ENCODE data around the gene PKP1. TPM values are rescaled to one million over a fixed set of nuclear protein-coding genes. Genes with fewer than 3 reads are reported as not detected.
A peak's percentile ranks its signal among the peaks of the same experiment; 100 is the strongest.

The PKP1 gene
- polyA plus RNA-seq, 1 donor (not counting 4 experiments of a cell fraction or from before 2014, with no cell fraction given): 169 TPM

- no peaks in the 10 kb centered on the region for H4K20me1 ChIP-seq (ENCODE audit: control insufficient read depth, extremely low read depth, insufficient read depth, low read length)
- peaks cover 30% of the 10 kb centered on the region for H3K4me1 ChIP-seq (ENCODE audit: control insufficient read depth, extremely low read depth, insufficient read depth, low read length)
- peak overlapping the region; percentile 92 for H3K27ac ChIP-seq (ENCODE audit: control insufficient read depth, insufficient read depth, low read length)
- dilution Hi-C loops (cut with MboI; ENCODE audit: extremely low pct_ligation_motif_present, low sequenced_read_pairs): no loop called here
- peak overlapping the region; percentile 40 for H2AFZ ChIP-seq (ENCODE audit: control insufficient read depth, low read length)
- TF ChIP-seq EZH2 (IDR thresholded peaks at IDR 0.05; ENCODE audit: low read length) (no peak), CTCF (optimal IDR thresholded peaks at IDR 0.05 in 1 of 3, IDR thresholded peaks at IDR 0.05 in 1 of 3, conservative IDR thresholded peaks at IDR 0.05 in 1 of 3; ENCODE audit: extremely low read depth in 1 of 3, insufficient read depth in 2 of 3, low read length in 3 of 3) (no peak)
- FAIRE-seq (peak; percentile 13), DNase-seq (ENCODE audit: low read depth, low spot score) (peak; percentile 67)
- H3K27me3 ChIP-seq (ENCODE audit: control insufficient read depth, extremely low read depth, insufficient read depth, low read length): no peaks in the 10 kb centered on the region
- peak overlapping the region; percentile 76 for H3K4me2 ChIP-seq (ENCODE audit: control insufficient read depth, extremely low read depth, insufficient read depth, low read depth, low read length)
- no peaks in the 10 kb centered on the region for H3K9me1 ChIP-seq (ENCODE audit: control insufficient read depth, extremely low read depth, insufficient read depth, low read length)
- no peaks in the 10 kb centered on the region for H3K79me2 ChIP-seq (ENCODE audit: control insufficient read depth, insufficient read depth, low read length)
- no peaks in the 10 kb centered on the region for H3K36me3 ChIP-seq (ENCODE audit: control insufficient read depth in 2 of 2, extremely low read depth in 1 of 2, insufficient read depth in 2 of 2, low read length in 2 of 2)
- H3K4me3 ChIP-seq (ENCODE audit: control insufficient read depth in 2 of 3, extremely low read depth in 1 of 3, insufficient read depth in 2 of 3, low read depth in 1 of 3, low read length in 3 of 3): peak overlapping the region in 2 of 3 experiments; percentile 39 to 49
- no peaks in the 10 kb centered on the region for H3K9me3 ChIP-seq (ENCODE audit: control insufficient read depth, low read depth, low read length)
- H3K9ac ChIP-seq (ENCODE audit: control insufficient read depth, extremely low read depth, insufficient read depth, low read length): peak overlapping the region; percentile 85
Measured at GRCh38 chr1:201260236-201260590, 23.1 kb upstream of the PKP1 start.

GRCh38 chr1:201260648-201261311, 22.5 kb upstream of the PKP1 start:
- Histone ChIP-seq H4K20me1 (ENCODE audit: control insufficient read depth, extremely low read depth, insufficient read depth, low read length) (no peaks in the 10 kb centered on the region), H3K36me3 (ENCODE audit: control insufficient read depth in 2 of 2, extremely low read depth in 1 of 2, insufficient read depth in 2 of 2, low read length in 2 of 2) (no peaks in the 10 kb centered on the region), H3K27me3 (ENCODE audit: control insufficient read depth, extremely low read depth, insufficient read depth, low read length) (no peaks in the 10 kb centered on the region), H3K4me3 (ENCODE audit: control insufficient read depth in 2 of 3, extremely low read depth in 1 of 3, insufficient read depth in 2 of 3, low read depth in 1 of 3, low read length in 3 of 3) (no peak overlapping the region), H3K4me1 (ENCODE audit: control insufficient read depth, extremely low read depth, insufficient read depth, low read length) (peaks cover 36% of the 10 kb centered on the region), H3K79me2 (ENCODE audit: control insufficient read depth, insufficient read depth, low read length) (no peaks in the 10 kb centered on the region), H3K27ac (ENCODE audit: control insufficient read depth, insufficient read depth, low read length) (peak overlapping the region; percentile 92), H3K9ac (ENCODE audit: control insufficient read depth, extremely low read depth, insufficient read depth, low read length) (peak overlapping the region; percentile 85), H3K9me1 (ENCODE audit: control insufficient read depth, extremely low read depth, insufficient read depth, low read length) (no peaks in the 10 kb centered on the region), H3K9me3 (ENCODE audit: control insufficient read depth, low read depth, low read length) (no peaks in the 10 kb centered on the region), H3K4me2 (ENCODE audit: control insufficient read depth, extremely low read depth, insufficient read depth, low read depth, low read length) (peak overlapping the region; percentile 76), H2AFZ (ENCODE audit: control insufficient read depth, low read length) (no peak overlapping the region)
- DNase-seq (ENCODE audit: low read depth, low spot score) (peak; percentile 58), FAIRE-seq (peak; percentile 84)
- dilution Hi-C loops (cut with MboI; ENCODE audit: extremely low pct_ligation_motif_present, low sequenced_read_pairs): no loop called here
- TF ChIP-seq EZH2 (IDR thresholded peaks at IDR 0.05; ENCODE audit: low read length) (no peak), CTCF (optimal IDR thresholded peaks at IDR 0.05 in 1 of 3, IDR thresholded peaks at IDR 0.05 in 1 of 3, conservative IDR thresholded peaks at IDR 0.05 in 1 of 3; ENCODE audit: extremely low read depth in 1 of 3, insufficient read depth in 2 of 3, low read length in 3 of 3) (no peak)
